Keratinocyte (primary cell): Measurements from ENCODE around the gene IGFALS.

ENCODE experiments used
- EZH2 ChIP-seq: IDR thresholded peaks from one replicate; pipeline ENCODE4 v1.6.1; 2012; ENCODE audit warnings: inconsistent platforms, mild to moderate bottlenecking, low read length, moderate library complexity
- TF ChIP-seq, protein P1 (sequence below), 3 experiments: IDR thresholded peaks in 1 of 3; conservative IDR thresholded peaks in 1 of 3; optimal IDR thresholded peaks in 1 of 3; 2 replicates in 2 of 3; 3 replicates in 1 of 3; pipeline versions ENCODE3 to v1.5.1; 2011; ENCODE audit warnings: low read length in 3 of 3, mild to moderate bottlenecking in 3 of 3, moderate library complexity in 2 of 3, control low read depth in 1 of 3, inconsistent platforms in 1 of 3; ENCODE audit not compliant: insufficient read depth in 2 of 3; ENCODE audit errors: extremely low read depth in 1 of 3

DNA sequence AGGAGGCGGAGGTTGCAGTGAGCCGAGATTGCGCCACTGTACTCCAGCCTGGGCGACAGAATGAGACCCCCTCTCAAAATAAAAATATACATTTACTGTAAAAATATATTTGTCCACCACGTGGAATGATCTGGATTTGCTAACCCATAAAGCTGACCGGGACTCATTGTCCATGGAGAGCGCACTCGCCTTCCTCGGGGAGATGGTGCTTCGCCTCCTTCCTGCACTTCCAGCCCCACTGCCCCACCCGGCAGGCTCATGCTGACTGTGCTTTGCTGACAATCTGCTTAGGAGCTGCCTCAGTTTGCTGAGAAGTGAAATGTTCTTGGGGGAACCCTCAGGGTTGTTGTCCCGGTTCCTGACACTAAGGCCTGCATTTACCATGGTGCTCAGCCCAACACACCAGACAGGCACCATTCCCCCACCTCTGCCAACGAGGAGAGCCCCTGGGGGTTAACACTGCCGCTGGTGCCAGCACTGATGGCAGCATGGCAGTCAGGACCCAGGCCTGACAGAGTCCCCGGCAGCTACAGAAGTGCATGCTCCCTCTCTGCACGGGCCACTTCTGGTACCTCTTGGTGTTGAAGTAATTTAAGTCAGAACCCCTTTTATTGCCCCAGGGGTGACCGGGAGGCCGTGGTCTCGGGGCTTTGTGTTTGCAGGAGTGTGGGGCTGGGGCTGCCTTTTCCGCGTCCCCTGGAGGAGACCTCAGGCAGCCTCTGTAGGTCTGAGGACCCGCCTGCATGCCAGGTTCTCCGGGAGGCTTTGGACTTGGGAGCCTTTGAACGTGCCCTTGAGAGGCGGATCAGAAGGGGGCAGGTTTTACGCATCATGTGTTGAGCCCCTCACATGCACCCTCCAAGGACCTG lies 8.3 kb downstream of the IGFALS start:
- TF ChIP-seq EZH2: no peak
- TF ChIP-seq, protein P1, sequence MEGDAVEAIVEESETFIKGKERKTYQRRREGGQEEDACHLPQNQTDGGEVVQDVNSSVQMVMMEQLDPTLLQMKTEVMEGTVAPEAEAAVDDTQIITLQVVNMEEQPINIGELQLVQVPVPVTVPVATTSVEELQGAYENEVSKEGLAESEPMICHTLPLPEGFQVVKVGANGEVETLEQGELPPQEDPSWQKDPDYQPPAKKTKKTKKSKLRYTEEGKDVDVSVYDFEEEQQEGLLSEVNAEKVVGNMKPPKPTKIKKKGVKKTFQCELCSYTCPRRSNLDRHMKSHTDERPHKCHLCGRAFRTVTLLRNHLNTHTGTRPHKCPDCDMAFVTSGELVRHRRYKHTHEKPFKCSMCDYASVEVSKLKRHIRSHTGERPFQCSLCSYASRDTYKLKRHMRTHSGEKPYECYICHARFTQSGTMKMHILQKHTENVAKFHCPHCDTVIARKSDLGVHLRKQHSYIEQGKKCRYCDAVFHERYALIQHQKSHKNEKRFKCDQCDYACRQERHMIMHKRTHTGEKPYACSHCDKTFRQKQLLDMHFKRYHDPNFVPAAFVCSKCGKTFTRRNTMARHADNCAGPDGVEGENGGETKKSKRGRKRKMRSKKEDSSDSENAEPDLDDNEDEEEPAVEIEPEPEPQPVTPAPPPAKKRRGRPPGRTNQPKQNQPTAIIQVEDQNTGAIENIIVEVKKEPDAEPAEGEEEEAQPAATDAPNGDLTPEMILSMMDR (optimal IDR thresholded peaks at IDR 0.05 in 1 of 3, IDR thresholded peaks at IDR 0.05 in 1 of 3, conservative IDR thresholded peaks at IDR 0.05 in 1 of 3; ENCODE audit: extremely low read depth in 1 of 3, insufficient read depth in 2 of 3, low read length in 3 of 3): no peak
